GM21576 (cell line): Measurements from ENCODE around the gene MSI2.

Experiments used
- ATAC-seq: cut with Tn5 transposase; IDR thresholded peaks from one replicate; pipeline ENCODE4 v1.9.1; 2021; ENCODE audit warnings: mild to moderate bottlenecking, moderate library complexity; ENCODE audit not compliant: unreplicated experiment

Gene MSI2

GRCh38 chr17:57338257-57338914 lies 82.1 kb downstream of the MSI2 start:
- ATAC-seq: no peak

- no peak for ATAC-seq
Observed at GRCh38 chr17:57340160-57340981, 84.0 kb downstream of the MSI2 start.

DNA sequence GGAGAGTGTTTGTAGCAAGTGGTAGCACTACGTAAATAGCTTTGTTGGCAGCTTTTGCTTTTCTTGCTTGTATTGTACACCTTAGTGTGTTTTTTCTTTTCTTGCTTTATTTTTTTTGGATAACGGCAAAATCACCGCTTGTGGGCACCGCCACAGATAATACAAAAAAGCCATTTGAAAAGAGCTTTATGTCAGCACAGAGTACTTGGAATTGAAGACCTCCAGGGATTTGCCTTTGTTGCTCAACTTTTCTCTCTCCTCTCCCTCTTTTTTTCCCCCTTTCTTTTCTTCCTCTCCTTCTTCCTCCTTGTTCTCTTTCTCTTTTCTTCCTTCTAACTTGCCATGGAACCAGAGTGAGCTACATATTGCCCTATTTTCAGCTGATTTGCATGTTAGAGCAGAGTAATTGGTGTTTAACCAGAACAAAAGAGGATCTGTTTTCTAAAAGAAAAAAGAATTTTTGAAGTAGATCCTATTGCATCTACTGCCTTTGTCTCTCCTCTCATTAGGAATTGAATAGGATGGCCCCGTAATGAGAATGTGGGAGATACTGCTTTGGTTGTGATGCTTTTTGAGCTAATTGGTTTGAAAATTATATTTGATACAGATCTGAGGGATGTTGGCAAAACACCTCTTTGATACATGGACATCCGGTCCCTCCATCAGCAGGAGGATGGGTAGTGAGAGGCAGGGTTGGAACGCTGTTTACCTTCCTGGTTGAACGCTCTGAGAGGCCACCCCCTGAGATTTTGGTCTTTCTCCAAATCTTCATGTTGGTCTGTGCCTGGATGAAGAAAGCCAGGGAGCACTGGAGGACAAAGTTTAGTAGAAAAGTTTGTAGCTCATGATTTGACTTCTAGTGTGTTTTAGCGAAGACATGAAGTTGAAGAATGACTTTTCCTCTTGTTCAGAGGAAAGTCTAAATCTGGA lies 85.6 kb downstream of the MSI2 start:
- ATAC-seq: no peak

- no peak for ATAC-seq
Observed at GRCh38 chr17:57342963-57343589, 86.8 kb downstream of the MSI2 start.

DNA sequence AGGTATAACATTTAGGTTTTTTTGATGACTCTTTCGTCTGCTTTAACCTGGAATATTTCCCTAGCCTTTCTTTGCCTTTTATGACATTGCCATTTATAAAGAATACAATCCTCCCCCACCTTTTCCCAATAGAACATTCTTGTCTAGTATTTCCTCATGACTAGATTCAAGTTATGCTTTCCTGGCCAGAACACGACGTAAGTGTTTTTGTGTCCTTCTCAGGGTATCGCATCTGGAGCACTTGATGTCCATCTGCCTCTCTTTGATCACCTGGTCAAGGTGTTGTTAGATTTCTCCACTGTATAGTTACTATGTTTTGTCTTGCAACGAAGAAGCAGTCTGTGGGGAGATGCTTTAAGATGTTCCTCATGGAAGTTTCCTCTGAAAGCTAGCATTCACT lies 87.4 kb downstream of the MSI2 start:
- no peak for ATAC-seq

- no peak for ATAC-seq
Observed at GRCh38 chr17:57344261-57344660, 87.9 kb downstream of the MSI2 start.

DNA sequence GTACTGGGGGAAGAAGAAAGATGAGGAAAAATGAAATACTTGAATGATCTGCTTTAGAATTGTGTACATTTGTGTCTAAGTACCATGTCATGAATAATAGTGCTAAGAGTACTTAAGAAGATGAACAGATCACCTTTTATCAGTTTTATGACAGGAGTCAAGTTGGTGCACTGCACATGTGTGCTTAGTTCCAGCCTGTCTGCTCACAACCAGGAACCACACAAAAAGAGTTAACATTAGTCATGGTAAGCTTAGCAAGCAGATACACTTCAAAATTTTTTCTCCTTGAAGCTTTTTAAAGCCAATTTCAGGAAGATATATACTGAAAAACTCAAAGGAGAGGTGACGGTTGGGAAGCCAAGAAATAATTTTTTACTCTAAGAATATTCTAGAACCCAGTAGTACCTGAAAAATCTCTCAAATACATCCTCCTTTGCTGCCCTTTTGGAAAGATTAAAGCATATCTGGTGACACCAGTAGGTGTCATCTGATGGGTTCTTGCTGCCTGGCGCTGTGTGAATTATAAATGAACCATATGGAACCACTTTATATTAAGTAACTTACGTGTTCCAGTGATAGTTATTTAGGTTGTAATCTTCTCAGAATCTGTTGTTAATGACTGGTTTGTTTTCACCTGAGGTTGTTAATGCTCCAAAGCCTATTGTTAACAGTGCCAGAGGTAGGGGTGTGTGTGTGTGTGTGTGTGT lies 93.4 kb downstream of the MSI2 start:
- ATAC-seq: no peak

DNA sequence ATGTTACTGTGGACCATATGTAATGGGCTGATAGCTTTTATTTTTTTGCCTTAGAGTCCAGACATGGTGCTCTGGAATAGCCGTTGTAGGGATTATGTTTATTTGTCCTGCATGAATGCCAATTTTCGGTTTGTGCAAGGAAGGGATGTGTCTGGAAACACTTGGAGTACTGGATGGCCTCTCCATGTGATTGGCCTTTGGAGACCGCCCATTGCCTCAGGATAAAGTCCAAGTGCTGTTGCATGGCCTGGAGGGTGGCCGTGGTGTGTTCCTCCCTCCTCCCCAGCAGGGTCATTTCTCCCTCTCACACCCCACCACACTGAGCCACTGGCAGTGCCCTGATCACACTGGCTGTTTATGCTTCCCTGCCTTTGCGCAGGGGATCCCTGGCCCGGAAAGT lies 93.9 kb downstream of the MSI2 start:
- ATAC-seq: no peak

GRCh38 chr17:57352665-57353175 lies 96.4 kb downstream of the MSI2 start:
- no peak for ATAC-seq

- no peak for ATAC-seq
Observed at GRCh38 chr17:57354673-57355072, 98.3 kb downstream of the MSI2 start.

DNA sequence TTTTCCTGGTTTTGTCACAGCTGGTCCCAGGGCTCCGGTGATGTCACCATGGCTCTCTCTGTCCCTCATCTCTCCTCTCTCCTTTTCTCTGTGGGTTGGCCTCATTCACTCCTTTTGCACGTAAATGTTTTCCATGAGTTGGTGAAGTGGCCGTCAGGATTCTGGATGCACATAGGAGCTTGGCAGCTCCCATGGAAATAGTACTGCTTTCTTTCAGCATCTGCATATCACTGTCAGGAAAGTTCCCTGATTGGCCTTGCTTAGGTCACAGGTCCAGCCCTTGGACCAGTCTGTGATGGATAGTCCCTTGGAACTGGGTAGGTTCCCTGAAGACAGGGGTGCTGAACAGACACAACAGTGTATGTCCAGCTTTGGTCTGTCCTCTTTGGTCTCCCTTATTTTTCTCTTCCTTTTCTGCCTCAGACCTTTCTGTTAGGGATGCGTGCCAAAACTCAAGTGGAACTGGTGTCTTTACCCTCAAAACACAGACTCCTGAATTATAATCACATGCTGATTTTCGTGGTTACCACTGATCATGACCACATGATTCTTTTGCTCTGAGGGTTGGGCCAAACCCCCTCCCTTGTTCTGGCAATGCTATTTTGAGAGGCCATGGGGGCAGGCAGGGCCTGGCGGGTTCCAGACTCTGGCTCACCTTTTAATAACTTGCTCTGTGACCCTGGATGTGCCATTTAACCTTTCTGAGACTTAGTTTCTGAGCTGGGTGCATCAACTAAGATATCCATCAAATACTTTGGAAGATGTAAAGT lies 99.0 kb downstream of the MSI2 start:
- no peak for ATAC-seq

- ATAC-seq: no peak
Observed at GRCh38 chr17:57356153-57356718, 99.9 kb downstream of the MSI2 start.

- ATAC-seq: peak; percentile 35
Observed at GRCh38 chr17:57356719-57357391, 100.5 kb downstream of the MSI2 start.

- ATAC-seq: peak; percentile 37
Observed at GRCh38 chr17:57357392-57357784, 101.1 kb downstream of the MSI2 start.

GRCh38 chr17:57357830-57358430 lies 101.6 kb downstream of the MSI2 start:
- peak; percentile 54 for ATAC-seq

- ATAC-seq: no peak
Observed at GRCh38 chr17:57360266-57360665, 103.9 kb downstream of the MSI2 start.

DNA sequence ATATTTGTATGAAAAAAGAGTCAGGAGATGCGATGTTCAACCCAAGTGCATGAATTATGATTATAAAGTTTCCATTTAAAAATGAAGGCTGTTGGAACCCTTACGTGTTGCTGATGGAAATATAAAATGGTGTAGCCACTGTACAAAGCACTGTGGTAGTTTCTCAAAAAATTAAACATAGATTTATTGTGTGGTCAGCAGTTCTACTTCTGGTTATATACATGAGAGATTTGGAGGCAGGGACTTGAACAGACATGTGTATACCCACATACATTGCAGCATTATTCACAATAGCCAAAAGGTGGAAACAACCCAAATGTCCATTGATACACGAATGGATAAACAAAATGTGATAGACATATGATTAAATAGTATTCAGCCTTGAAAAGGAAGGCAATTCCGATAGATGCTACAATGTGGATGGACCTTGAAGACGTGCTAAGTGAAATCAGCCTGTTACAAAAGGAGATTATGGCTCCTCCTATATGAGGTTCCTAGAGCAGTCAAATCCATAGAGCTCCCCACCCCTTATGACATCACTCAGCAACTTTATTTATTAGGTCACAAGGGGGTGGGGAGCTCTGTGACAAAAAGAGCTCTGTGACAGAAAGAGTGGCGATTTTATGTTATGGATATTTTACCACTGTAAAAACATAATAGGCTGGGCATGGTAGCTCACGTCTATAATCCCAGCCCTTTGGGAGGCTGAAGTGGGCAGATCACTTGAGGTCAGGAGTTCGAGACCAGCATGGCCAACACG lies 106.7 kb downstream of the MSI2 start:
- ATAC-seq: no peak
